T-helper 17 cell (primary cell): Measurements from ENCODE around the gene ST6GALNAC6. TPM values are rescaled to one million over a fixed set of nuclear protein-coding genes. Genes with fewer than 3 reads are reported as not detected.

ENCODE experiments used
- ATAC-seq: fragments of 150-1000 bp; cut with Tn5 transposase; 2 replicates; pipeline ENCODE4 v1.10.0; 2021; ENCODE audit warnings: mild to moderate bottlenecking, moderate library complexity
- DNase-seq, 3 donors: peaks; one replicate each; pipeline versions ENCODE4 v3.0.0 to v3.0.0-alpha.2; 2020 to 2021
- H3K9me3 ChIP-seq: one replicate; pipeline ENCODE4 v1.7.0; 2013; ENCODE audit warnings: low read length, mild to moderate bottlenecking; ENCODE audit not compliant: control insufficient read depth, poor library complexity, severe bottlenecking
- H3K27ac Mint-ChIP-seq: one replicate; pipeline ENCODE4 v1.8.0; 2022; ENCODE audit warnings: mild to moderate bottlenecking, moderate library complexity, mixed read lengths
- H3K27me3 Mint-ChIP-seq: one replicate; pipeline ENCODE4 v1.8.0; 2022; ENCODE audit warnings: mixed read lengths
- H3K36me3 Mint-ChIP-seq: one replicate; pipeline ENCODE4 v1.8.0; 2022; ENCODE audit warnings: low read depth, mixed read lengths
- H3K4me1 Mint-ChIP-seq: one replicate; pipeline ENCODE4 v1.8.0; 2022; ENCODE audit warnings: mild to moderate bottlenecking, mixed read lengths
- H3K4me3 Mint-ChIP-seq: one replicate; pipeline ENCODE4 v1.8.0; 2022; ENCODE audit warnings: mild to moderate bottlenecking, moderate library complexity, mixed read lengths
- total RNA-seq, 4 donors: library from RNA in 2 of 4; stranded (reverse) in 2 of 4; gene quantifications; one replicate each; pipeline ENCODE4 v1.2.3 and lab custom pipeline; 2022 to 2026

The ST6GALNAC6 gene
- total RNA-seq, 2 donors from 2014 or later, result 74.5 to 108 TPM

GRCh38 chr9:127918183-127919107 is 19.0 kb upstream of the ST6GALNAC6 start:
- Mint-ChIP-seq H3K4me1 (peaks cover 27% of the 10 kb centered on the region), H3K27me3 (no peaks in the 10 kb centered on the region), H3K27ac (peak overlapping the region; percentile 81), H3K36me3 (no peaks in the 10 kb centered on the region), H3K4me3 (peak overlapping the region; percentile 59)
- ATAC-seq, result no peak
- DNase-seq, result no peak
- H3K9me3 ChIP-seq, result no peaks in the 10 kb centered on the region

GRCh38 chr9:127917603-127918002 is 18.2 kb upstream of the ST6GALNAC6 start:
- Mint-ChIP-seq H3K27me3 (no peaks in the 10 kb centered on the region), H3K4me1 (peaks cover 27% of the 10 kb centered on the region), H3K4me3 (no peak overlapping the region), H3K36me3 (no peaks in the 10 kb centered on the region), H3K27ac (peak overlapping the region; percentile 27)
- ATAC-seq (no peak), DNase-seq (no peak)
- no peaks in the 10 kb centered on the region for H3K9me3 ChIP-seq

- Mint-ChIP-seq H3K4me1 (peaks cover 27% of the 10 kb centered on the region), H3K36me3 (no peaks in the 10 kb centered on the region)
- peak; percentile 98 for ATAC-seq
Observed at GRCh38 chr9:127916720-127917581, 17.5 kb upstream of the ST6GALNAC6 start, which contains the start of gene ST6GALNAC4. ST6GALNAC4 (minus strand) TSS chr9:127917041; CDS start chr9:127916419, 622 bp downstream.

GRCh38 chr9:127915801-127916719 is 16.7 kb upstream of the ST6GALNAC6 start:
- DNase-seq, result no peak
- H3K9me3 ChIP-seq, result no peaks in the 10 kb centered on the region
- no peak for ATAC-seq
- H3K36me3 Mint-ChIP-seq, result no peaks in the 10 kb centered on the region
- no peaks in the 10 kb centered on the region for H3K27me3 Mint-ChIP-seq
- H3K4me1 Mint-ChIP-seq, result peaks cover 27% of the 10 kb centered on the region
- H3K4me3 Mint-ChIP-seq, result peak overlapping the region; percentile 85
- no peak overlapping the region for H3K27ac Mint-ChIP-seq

More at GRCh38 chr9:127916720-127917581, 17.5 kb upstream of the ST6GALNAC6 start, which contains the start of gene ST6GALNAC4:
- H3K4me3 Mint-ChIP-seq, result peak within 1 kb of the TSS; percentile 85
- DNase-seq, result peak; percentile 89 to 97 (median 97)
- no peaks in the 10 kb centered on the region for H3K27me3 Mint-ChIP-seq
- H3K27ac Mint-ChIP-seq, result peak within 1 kb of the TSS; percentile 27
- H3K9me3 ChIP-seq, result no peaks in the 10 kb centered on the region

- DNase-seq (no peak), ATAC-seq (no peak)
- Mint-ChIP-seq H3K27me3 (no peaks in the 10 kb centered on the region), H3K27ac (no peak overlapping the region), H3K36me3 (peaks cover 4% of the 10 kb centered on the region), H3K4me1 (peaks cover 32% of the 10 kb centered on the region), H3K4me3 (peak overlapping the region; percentile 85)
- no peaks in the 10 kb centered on the region for H3K9me3 ChIP-seq
Observed at GRCh38 chr9:127915325-127915752, 15.9 kb upstream of the ST6GALNAC6 start.

GRCh38 chr9:127913682-127914081 is 14.3 kb upstream of the ST6GALNAC6 start:
- no peaks in the 10 kb centered on the region for H3K27me3 Mint-ChIP-seq
- H3K36me3 Mint-ChIP-seq, result peaks cover 4% of the 10 kb centered on the region
- H3K27ac Mint-ChIP-seq, result peak overlapping the region; percentile 49
- no peak overlapping the region for H3K4me3 Mint-ChIP-seq
- H3K9me3 ChIP-seq, result no peaks in the 10 kb centered on the region
- DNase-seq, result no peak
- H3K4me1 Mint-ChIP-seq, result peaks cover 26% of the 10 kb centered on the region
- no peak for ATAC-seq

GRCh38 chr9:127912882-127913281 is 13.5 kb upstream of the ST6GALNAC6 start:
- no peaks in the 10 kb centered on the region for H3K9me3 ChIP-seq
- no peak for DNase-seq
- H3K27ac Mint-ChIP-seq, result peak overlapping the region; percentile 49
- no peak for ATAC-seq
- no peaks in the 10 kb centered on the region for H3K27me3 Mint-ChIP-seq
- no peak overlapping the region for H3K4me3 Mint-ChIP-seq
- H3K4me1 Mint-ChIP-seq, result peaks cover 20% of the 10 kb centered on the region
- H3K36me3 Mint-ChIP-seq, result peaks cover 4% of the 10 kb centered on the region

GRCh38 chr9:127912296-127912695 is 12.9 kb upstream of the ST6GALNAC6 start:
- no peaks in the 10 kb centered on the region for H3K27me3 Mint-ChIP-seq
- no peak for DNase-seq
- ATAC-seq, result no peak
- H3K27ac Mint-ChIP-seq, result no peak overlapping the region
- peaks cover 4% of the 10 kb centered on the region for H3K36me3 Mint-ChIP-seq
- H3K4me1 Mint-ChIP-seq, result peaks cover 17% of the 10 kb centered on the region
- H3K4me3 Mint-ChIP-seq, result no peak overlapping the region
- no peaks in the 10 kb centered on the region for H3K9me3 ChIP-seq

GRCh38 chr9:127910613-127911205 is 11.3 kb upstream of the ST6GALNAC6 start:
- Mint-ChIP-seq H3K4me3 (peak overlapping the region; percentile 50), H3K36me3 (peaks cover 4% of the 10 kb centered on the region), H3K4me1 (peaks cover 26% of the 10 kb centered on the region), H3K27ac (peak overlapping the region; percentile 83), H3K27me3 (no peaks in the 10 kb centered on the region)
- ATAC-seq (no peak), DNase-seq (no peak)
- no peaks in the 10 kb centered on the region for H3K9me3 ChIP-seq

- no peaks in the 10 kb centered on the region for H3K9me3 ChIP-seq
- Mint-ChIP-seq H3K27ac (no peak overlapping the region), H3K27me3 (no peaks in the 10 kb centered on the region), H3K4me1 (peaks cover 30% of the 10 kb centered on the region), H3K36me3 (peaks cover 4% of the 10 kb centered on the region), H3K4me3 (no peak overlapping the region)
- DNase-seq (no peak), ATAC-seq (no peak)
Observed at GRCh38 chr9:127909839-127910273, 10.5 kb upstream of the ST6GALNAC6 start.

- H3K9me3 ChIP-seq, result no peaks in the 10 kb centered on the region
- H3K4me3 Mint-ChIP-seq, result no peak overlapping the region
Observed at GRCh38 chr9:127908660-127908926, 9.2 kb upstream of the ST6GALNAC6 start.

More at GRCh38 chr9:127908660-127908926, 9.2 kb upstream of the ST6GALNAC6 start:
- H3K4me1 Mint-ChIP-seq, result peaks cover 38% of the 10 kb centered on the region
- no peaks in the 10 kb centered on the region for H3K27me3 Mint-ChIP-seq
- H3K27ac Mint-ChIP-seq, result peak overlapping the region; percentile 37
- ATAC-seq (no peak), DNase-seq (no peak)
- H3K36me3 Mint-ChIP-seq, result peaks cover 4% of the 10 kb centered on the region
